HUES6 (cell line): ENCODE data around the gene SNRPD3.

Source experiments
- H3K27ac ChIP-seq: 2 replicates; pipeline ENCODE4 v1.7.0; 2013; ENCODE audit warnings: low read depth, mild to moderate bottlenecking, low read length, inconsistent platforms
- H3K27me3 ChIP-seq: 2 replicates; pipeline ENCODE4 v1.6.1; 2013; ENCODE audit warnings: low read length; ENCODE audit not compliant: control insufficient read depth, insufficient read depth
- H3K36me3 ChIP-seq: 2 replicates; pipeline ENCODE4 v1.6.1; 2013; ENCODE audit warnings: low read length; ENCODE audit not compliant: control insufficient read depth, insufficient read depth
- H3K4me1 ChIP-seq: 2 replicates; pipeline ENCODE4 v1.6.1; 2013; ENCODE audit warnings: low read length; ENCODE audit not compliant: control insufficient read depth, insufficient read depth
- H3K4me3 ChIP-seq: 2 replicates; pipeline ENCODE4 v1.5.1; 2013; ENCODE audit warnings: low read depth, low read length
- H3K9ac ChIP-seq: one replicate; pipeline ENCODE4 v1.6.1; 2013; ENCODE audit warnings: mild to moderate bottlenecking, low read length
- H3K9me3 ChIP-seq: 2 replicates; pipeline ENCODE4 v1.6.1; 2013; ENCODE audit warnings: low read depth, low read length; ENCODE audit not compliant: control insufficient read depth, insufficient read depth

The SNRPD3 gene

GRCh38 chr22:24576778-24577177 lies 21.0 kb downstream of the SNRPD3 start:
- Histone ChIP-seq H3K27ac (no peak overlapping the region), H3K9me3 (no peaks in the 10 kb centered on the region), H3K27me3 (no peaks in the 10 kb centered on the region), H3K36me3 (peaks cover 42% of the 10 kb centered on the region), H3K4me3 (no peak overlapping the region), H3K9ac (no peak overlapping the region), H3K4me1 (no peaks in the 10 kb centered on the region)

GRCh38 chr22:24578355-24579257 lies 22.8 kb downstream of the SNRPD3 start:
- no peaks in the 10 kb centered on the region for H3K4me1 ChIP-seq
- no peak overlapping the region for H3K27ac ChIP-seq
- H3K27me3 ChIP-seq: no peaks in the 10 kb centered on the region
- H3K4me3 ChIP-seq: no peak overlapping the region
- H3K9ac ChIP-seq: no peak overlapping the region
- H3K9me3 ChIP-seq: no peaks in the 10 kb centered on the region
- peaks cover 23% of the 10 kb centered on the region for H3K36me3 ChIP-seq

- peaks cover 17% of the 10 kb centered on the region for H3K36me3 ChIP-seq
- no peaks in the 10 kb centered on the region for H3K27me3 ChIP-seq
- H3K9ac ChIP-seq: no peak overlapping the region
- no peak overlapping the region for H3K27ac ChIP-seq
- H3K9me3 ChIP-seq: no peaks in the 10 kb centered on the region
- no peaks in the 10 kb centered on the region for H3K4me1 ChIP-seq
- H3K4me3 ChIP-seq: no peak overlapping the region
Observed at GRCh38 chr22:24579258-24579601, 23.4 kb downstream of the SNRPD3 start.

- 0 out of 2 replicates have a peak, but pooled peaks cover 8% of the 10 kb centered on the region for H3K36me3 ChIP-seq
- H3K4me3 ChIP-seq: no peak overlapping the region
- no peaks in the 10 kb centered on the region for H3K9me3 ChIP-seq
- H3K27ac ChIP-seq: no peak overlapping the region
- H3K4me1 ChIP-seq: no peaks in the 10 kb centered on the region
- H3K9ac ChIP-seq: no peak overlapping the region
- H3K27me3 ChIP-seq: no peaks in the 10 kb centered on the region
Observed at GRCh38 chr22:24580276-24580675, 24.5 kb downstream of the SNRPD3 start.

- H3K36me3 ChIP-seq: peaks cover 16% of the 10 kb centered on the region
- no peak overlapping the region for H3K9ac ChIP-seq
- H3K4me1 ChIP-seq: no peaks in the 10 kb centered on the region
- H3K27me3 ChIP-seq: no peaks in the 10 kb centered on the region
- H3K4me3 ChIP-seq: no peak overlapping the region
- H3K9me3 ChIP-seq: no peaks in the 10 kb centered on the region
- no peak overlapping the region for H3K27ac ChIP-seq
Observed at GRCh38 chr22:24582056-24582814, 26.4 kb downstream of the SNRPD3 start.

- Histone ChIP-seq H3K27ac (no peak overlapping the region), H3K9ac (no peak overlapping the region), H3K36me3 (peaks cover 29% of the 10 kb centered on the region)
Observed at GRCh38 chr22:24583221-24584165, 27.7 kb downstream of the SNRPD3 start.

GRCh38 chr22:24584166-24584790 lies 28.5 kb downstream of the SNRPD3 start:
- Histone ChIP-seq H3K36me3 (peaks cover 37% of the 10 kb centered on the region), H3K27ac (no peak overlapping the region), H3K9me3 (no peaks in the 10 kb centered on the region), H3K4me1 (no peaks in the 10 kb centered on the region), H3K4me3 (no peak overlapping the region), H3K27me3 (no peaks in the 10 kb centered on the region), H3K9ac (no peak overlapping the region)

More at GRCh38 chr22:24583221-24584165, 27.7 kb downstream of the SNRPD3 start:
- Histone ChIP-seq H3K4me3 (no peak overlapping the region), H3K27me3 (no peaks in the 10 kb centered on the region), H3K4me1 (no peaks in the 10 kb centered on the region), H3K9me3 (no peaks in the 10 kb centered on the region)

GRCh38 chr22:24584871-24585411 lies 29.1 kb downstream of the SNRPD3 start:
- H3K27me3 ChIP-seq: no peaks in the 10 kb centered on the region
- H3K27ac ChIP-seq: no peak overlapping the region
- no peaks in the 10 kb centered on the region for H3K9me3 ChIP-seq
- no peak overlapping the region for H3K9ac ChIP-seq
- peaks cover 39% of the 10 kb centered on the region for H3K36me3 ChIP-seq
- H3K4me1 ChIP-seq: no peaks in the 10 kb centered on the region
- H3K4me3 ChIP-seq: no peak overlapping the region

- H3K4me1 ChIP-seq: no peaks in the 10 kb centered on the region
- H3K4me3 ChIP-seq: no peak overlapping the region
- no peaks in the 10 kb centered on the region for H3K27me3 ChIP-seq
- H3K36me3 ChIP-seq: peaks cover 39% of the 10 kb centered on the region
- H3K27ac ChIP-seq: no peak overlapping the region
- no peaks in the 10 kb centered on the region for H3K9me3 ChIP-seq
- H3K9ac ChIP-seq: no peak overlapping the region
Observed at GRCh38 chr22:24585461-24585860, 29.7 kb downstream of the SNRPD3 start.

- peaks cover 39% of the 10 kb centered on the region for H3K36me3 ChIP-seq
- no peak overlapping the region for H3K4me3 ChIP-seq
- no peak overlapping the region for H3K9ac ChIP-seq
- H3K4me1 ChIP-seq: no peaks in the 10 kb centered on the region
- no peaks in the 10 kb centered on the region for H3K27me3 ChIP-seq
- no peak overlapping the region for H3K27ac ChIP-seq
- H3K9me3 ChIP-seq: no peaks in the 10 kb centered on the region
Observed at GRCh38 chr22:24585927-24586546, 30.2 kb downstream of the SNRPD3 start.
